Activated T-cell treated with anti-CD3 and anti-CD28 coated beads, Interleukin-2, amount 50 U/mL, for 72 hours (primary cell): ENCODE results near the gene ASB14. TPM values are rescaled to one million over a fixed set of nuclear protein-coding genes. Genes with fewer than 3 reads are reported as not detected.
"Not testable (repeated sequence)": the region's sequence is repeated elsewhere in the genome, so short reads cannot be mapped to it uniquely, and the experiment has no call there.

Experiments
- ATAC-seq, 2 donors: fragments of 150-1000 bp; cut with Tn5 transposase; replicated peaks in 1 of 2; 2 replicates each; pipeline ENCODE4 v1.10.0; 2021; ENCODE audit warnings: moderate library complexity in 2 of 2, mild to moderate bottlenecking in 1 of 2
- DNase-seq, 2 donors: peaks; one replicate each; pipeline ENCODE4 v3.0.0; 2021 to 2022; ENCODE audit warnings: mixed read lengths in 1 of 2
- H3K27ac Mint-ChIP-seq: one replicate; pipeline ENCODE4 v1.8.0; 2022; ENCODE audit warnings: mild to moderate bottlenecking, moderate library complexity, mixed read lengths
- H3K27me3 Mint-ChIP-seq: one replicate; pipeline ENCODE4 v1.8.0; 2022; ENCODE audit warnings: low read depth, mixed read lengths
- H3K36me3 Mint-ChIP-seq, 2 donors: one replicate each; pipeline ENCODE4 v1.8.0; 2022; ENCODE audit warnings: mixed read lengths in 2 of 2, mild to moderate bottlenecking in 1 of 2; ENCODE audit not compliant: insufficient read depth in 2 of 2
- H3K4me1 Mint-ChIP-seq: one replicate; pipeline ENCODE4 v1.8.0; 2022; ENCODE audit warnings: low read depth, mixed read lengths
- H3K4me3 Mint-ChIP-seq, 2 donors: one replicate each; pipeline ENCODE4 v1.8.0; 2022; ENCODE audit warnings: mild to moderate bottlenecking in 2 of 2, mixed read lengths in 2 of 2, moderate library complexity in 2 of 2
- H3K9me3 Mint-ChIP-seq, 2 donors: one replicate each; pipeline ENCODE4 v1.8.0; 2022; ENCODE audit warnings: mixed read lengths in 2 of 2
- total RNA-seq, 2 donors: library from RNA; stranded (reverse); gene quantifications; one replicate each; pipeline ENCODE4 v1.2.3, GENCODE V29; 2022

Gene ASB14
- not detected for total RNA-seq

DNA sequence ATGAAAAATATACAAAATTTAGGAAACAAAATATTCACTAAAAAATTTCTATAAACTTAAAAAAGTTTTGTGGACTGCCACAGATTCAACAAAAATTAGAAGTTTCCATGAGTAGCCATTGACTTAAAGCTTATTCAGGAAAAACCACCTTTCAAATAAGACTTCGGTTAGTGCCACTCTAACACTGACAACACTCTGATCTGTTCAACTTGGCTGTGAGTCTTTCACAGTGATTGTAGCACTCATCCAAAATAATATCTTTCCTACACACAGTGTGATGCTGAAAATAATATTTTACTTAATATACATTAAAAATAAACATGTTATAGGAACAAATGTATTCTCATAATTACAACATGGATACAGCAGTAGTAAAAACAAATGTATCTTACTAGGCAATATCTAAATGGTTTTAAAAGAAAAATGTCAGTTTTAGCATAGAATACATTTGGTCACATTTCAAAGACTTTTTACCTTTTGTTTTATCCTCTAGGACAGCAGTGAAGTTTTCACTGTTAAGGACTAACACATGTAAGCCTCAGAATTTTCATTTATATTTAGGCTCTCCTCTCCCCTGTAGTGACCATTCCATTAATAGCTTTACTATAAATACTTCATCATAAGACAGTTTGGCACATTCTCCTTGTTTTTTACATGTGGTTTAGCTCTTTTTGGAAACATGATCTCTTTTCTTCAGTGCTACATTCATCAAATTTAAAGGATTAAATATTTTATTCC is at the start of gene ASB14:
ASB14 (minus strand) TSS at position 527 of the 738 bp plus-strand sequence. CDS start 652 bp downstream, outside the sequence.
- Mint-ChIP-seq H3K4me3 (no peak within 1 kb of the TSS), H3K4me1 (no peaks in the 10 kb centered on the region), H3K9me3 (no peaks in the 10 kb centered on the region), H3K27me3 (peaks cover 24% of the 10 kb centered on the region), H3K36me3 (no peaks in the 10 kb centered on the region), H3K27ac (no peak within 1 kb of the TSS)
- no peak for DNase-seq
- no peak for ATAC-seq

- not testable (repeated sequence) for H3K9me3 Mint-ChIP-seq, H3K4me1 Mint-ChIP-seq, H3K27ac Mint-ChIP-seq, H3K36me3 Mint-ChIP-seq, H3K4me3 Mint-ChIP-seq, H3K27me3 Mint-ChIP-seq, ATAC-seq, DNase-seq
Measured at GRCh38 chr3:57339071-57339642, 46.7 kb upstream of the ASB14 start.

DNA sequence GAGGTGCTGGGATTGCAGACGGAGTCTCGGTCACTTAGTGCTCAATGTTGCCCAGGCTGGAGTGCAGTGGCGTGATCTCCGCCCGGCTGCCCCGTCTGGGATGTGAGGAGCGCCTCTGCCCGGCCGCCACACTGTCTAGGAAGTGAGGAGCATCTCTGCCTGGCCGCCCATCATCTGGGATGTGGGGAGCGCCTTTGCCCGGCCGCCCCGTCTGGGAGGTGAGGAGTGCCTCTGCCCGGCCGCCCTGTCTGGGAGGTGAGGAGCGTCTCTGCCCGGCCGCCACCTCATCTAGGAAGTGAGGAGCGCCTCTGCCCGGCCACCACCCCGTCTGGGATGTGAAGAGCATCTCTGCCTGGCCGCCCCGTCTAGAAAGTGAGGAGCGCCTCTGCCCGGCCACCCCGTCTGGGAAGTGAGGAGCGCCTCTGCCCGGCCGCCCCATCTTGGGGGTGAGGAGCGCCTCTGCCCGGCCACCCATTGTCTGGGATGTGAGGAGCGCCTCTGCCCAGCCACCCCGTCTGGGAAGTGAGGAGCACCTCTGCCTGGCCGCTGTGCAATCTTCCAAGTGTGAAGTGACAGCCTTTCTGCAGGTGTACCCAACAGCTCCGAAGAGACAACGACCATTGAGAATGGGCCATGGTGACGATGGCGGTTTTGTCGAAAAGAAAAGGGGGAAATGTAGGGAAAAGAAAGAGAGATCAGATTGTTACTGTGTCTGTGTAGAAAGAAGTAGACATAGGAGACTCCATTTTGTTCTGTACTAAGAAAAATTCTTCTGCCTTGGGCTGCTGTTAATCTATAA is 46.0 kb upstream of the ASB14 start:
- H3K9me3 Mint-ChIP-seq, H3K4me1 Mint-ChIP-seq, H3K27ac Mint-ChIP-seq, H3K27me3 Mint-ChIP-seq, DNase-seq, H3K4me3 Mint-ChIP-seq, H3K36me3 Mint-ChIP-seq, ATAC-seq: not testable (repeated sequence)

DNA sequence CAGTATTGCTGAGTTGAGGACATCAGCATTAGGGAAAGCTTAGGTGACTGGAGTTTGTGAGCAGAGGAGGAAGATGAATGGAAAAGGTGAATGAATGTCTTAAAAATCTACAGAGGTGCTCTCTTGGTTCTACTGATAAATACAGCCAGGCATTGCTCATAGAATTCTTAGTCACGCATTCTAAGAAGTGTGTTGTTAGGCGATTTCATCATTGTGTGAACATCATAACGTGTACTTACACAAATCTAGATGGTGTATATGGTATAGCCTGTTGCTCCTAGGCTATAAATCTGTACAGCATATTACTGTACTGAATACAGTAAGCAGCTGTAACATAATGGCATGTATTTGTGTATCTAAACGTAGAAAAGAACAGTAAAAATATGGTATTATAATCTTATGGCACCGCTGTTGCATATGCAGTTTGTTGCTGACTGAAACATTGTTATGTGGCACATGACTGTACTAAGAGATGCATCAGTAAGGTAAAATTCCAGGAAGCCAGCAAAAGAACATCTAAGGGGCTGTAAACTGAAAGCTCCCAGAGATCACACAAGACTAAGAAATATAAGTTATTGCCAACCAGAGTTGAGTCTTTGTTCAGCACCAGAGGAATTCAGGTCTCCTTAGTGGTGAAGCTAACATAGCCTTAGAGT is 42.9 kb upstream of the ASB14 start:
- H3K4me1 Mint-ChIP-seq: no peaks in the 10 kb centered on the region
- peaks cover 6% of the 10 kb centered on the region for H3K27me3 Mint-ChIP-seq
- peak; percentile 72 to 77 for ATAC-seq
- DNase-seq: no peak
- no peaks in the 10 kb centered on the region for H3K9me3 Mint-ChIP-seq
- no peak overlapping the region for H3K4me3 Mint-ChIP-seq
- no peak overlapping the region for H3K27ac Mint-ChIP-seq
- no peaks in the 10 kb centered on the region for H3K36me3 Mint-ChIP-seq

DNA sequence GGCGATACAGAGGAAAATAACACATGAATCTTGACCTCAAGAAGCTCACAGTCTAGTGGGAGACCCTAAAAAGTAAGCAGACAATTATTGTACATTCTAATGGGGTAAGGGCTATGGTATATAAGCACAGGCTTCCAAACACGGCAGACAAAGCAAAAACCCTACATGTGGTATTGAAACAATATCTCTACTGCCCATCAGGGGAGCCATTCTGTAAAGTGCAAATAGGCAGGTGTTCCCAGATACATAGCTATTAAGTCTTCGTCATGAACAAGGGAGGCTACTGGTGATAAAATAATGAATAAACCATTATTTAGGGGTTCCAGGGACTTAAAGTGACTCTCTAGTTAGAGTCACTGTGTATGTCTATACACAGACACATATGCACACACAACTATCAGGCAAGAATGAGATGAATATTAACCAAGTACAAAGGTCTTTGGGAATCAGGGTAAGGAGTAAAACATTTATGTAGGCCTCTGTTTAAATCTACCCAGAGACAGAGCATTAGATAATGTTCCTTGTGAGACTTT is 38.7 kb upstream of the ASB14 start:
- ATAC-seq (no peak), DNase-seq (no peak)
- H3K9me3 Mint-ChIP-seq: no peaks in the 10 kb centered on the region
- H3K27me3 Mint-ChIP-seq: peaks cover 6% of the 10 kb centered on the region
- H3K27ac Mint-ChIP-seq: no peak overlapping the region
- no peaks in the 10 kb centered on the region for H3K36me3 Mint-ChIP-seq
- no peaks in the 10 kb centered on the region for H3K4me1 Mint-ChIP-seq
- H3K4me3 Mint-ChIP-seq: no peak overlapping the region

DNA sequence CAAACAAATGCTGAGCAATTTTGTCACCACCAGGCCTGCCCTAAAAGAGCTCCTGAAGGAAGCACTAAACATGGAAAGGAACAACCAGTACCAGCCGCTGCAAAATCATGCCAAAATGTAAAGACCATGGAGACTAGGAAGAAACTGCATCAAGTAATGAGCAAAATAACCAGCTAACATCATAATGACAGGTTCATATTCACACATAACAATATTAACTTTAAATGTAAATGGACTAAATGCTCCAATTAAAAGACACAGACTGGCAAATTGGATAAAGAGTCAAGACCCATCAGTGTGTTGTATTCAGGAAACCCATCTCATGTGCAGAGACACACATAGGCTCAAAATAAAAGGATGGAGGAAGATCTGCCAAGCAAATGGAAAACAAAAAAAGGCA is 34.0 kb upstream of the ASB14 start:
- ATAC-seq, DNase-seq, H3K4me3 Mint-ChIP-seq, H3K4me1 Mint-ChIP-seq, H3K27me3 Mint-ChIP-seq, H3K36me3 Mint-ChIP-seq, H3K27ac Mint-ChIP-seq, H3K9me3 Mint-ChIP-seq: not testable (repeated sequence)

- Mint-ChIP-seq H3K36me3 (no peaks in the 10 kb centered on the region), H3K4me3 (no peak overlapping the region)
Measured at GRCh38 chr3:57314204-57314603, 21.7 kb upstream of the ASB14 start.

DNA sequence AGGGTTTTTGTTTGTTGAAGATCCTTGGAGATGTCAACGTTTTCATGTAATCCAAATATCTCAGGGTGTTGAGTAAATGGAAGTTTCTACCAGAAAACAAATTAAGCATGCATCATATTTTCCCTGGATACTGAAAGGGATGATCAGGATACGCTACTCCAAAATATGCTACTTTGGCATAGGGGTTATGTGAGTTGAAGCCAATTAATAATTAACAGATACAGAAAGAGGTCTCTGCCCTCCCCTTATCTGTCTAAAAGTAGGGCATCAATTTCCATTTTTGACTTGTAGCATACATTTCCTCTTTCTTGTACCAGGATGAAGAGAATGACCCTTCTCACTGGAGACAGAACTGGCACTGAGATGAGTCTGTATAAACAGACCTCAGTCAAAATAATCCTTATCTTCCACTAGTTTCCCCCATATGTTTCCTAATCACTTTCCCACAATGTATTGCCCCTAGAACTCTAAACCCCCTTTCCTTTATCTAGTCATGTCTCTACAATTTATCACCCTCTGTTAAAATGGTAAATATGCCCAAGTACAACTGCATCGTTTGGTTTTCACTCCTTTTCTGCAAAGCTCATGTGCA is 17.4 kb upstream of the ASB14 start:
- DNase-seq (no peak), ATAC-seq (no peak)
- H3K4me3 Mint-ChIP-seq: no peak overlapping the region
- no peaks in the 10 kb centered on the region for H3K36me3 Mint-ChIP-seq
- no peaks in the 10 kb centered on the region for H3K4me1 Mint-ChIP-seq
- no peak overlapping the region for H3K27ac Mint-ChIP-seq
- H3K27me3 Mint-ChIP-seq: peaks cover under 1% of the 10 kb centered on the region
- no peaks in the 10 kb centered on the region for H3K9me3 Mint-ChIP-seq

More at GRCh38 chr3:57314204-57314603, 21.7 kb upstream of the ASB14 start:
- no peak overlapping the region for H3K27ac Mint-ChIP-seq
- H3K9me3 Mint-ChIP-seq: peaks cover 0 to 2% of the 10 kb centered on the region in 2 donors
- peaks cover 39% of the 10 kb centered on the region for H3K27me3 Mint-ChIP-seq
- DNase-seq (no peak), ATAC-seq (no peak)
- H3K4me1 Mint-ChIP-seq: no peaks in the 10 kb centered on the region

- ATAC-seq: not testable (repeated sequence)
Measured at GRCh38 chr3:57303520-57303919, 11.0 kb upstream of the ASB14 start.

DNA sequence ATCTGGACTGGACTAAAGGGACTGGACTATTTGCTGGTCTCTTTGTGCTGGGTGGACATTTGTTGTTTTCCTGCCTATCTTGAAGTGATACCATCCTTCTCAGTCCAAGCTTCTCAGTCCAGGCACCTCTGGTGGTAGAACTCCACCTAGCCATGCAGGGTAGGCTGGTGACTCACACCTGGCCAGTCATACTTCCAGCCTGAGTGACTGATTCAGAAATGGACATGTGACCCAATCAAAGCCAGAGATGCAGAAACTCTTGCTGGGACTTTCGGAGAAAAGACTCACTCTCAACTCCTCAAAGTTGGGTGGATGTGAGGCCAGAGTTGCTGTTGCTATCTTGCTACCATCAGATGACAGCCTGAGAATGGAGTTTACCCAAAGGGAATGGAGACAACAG is 5.6 kb upstream of the ASB14 start:
- no peaks in the 10 kb centered on the region for H3K4me1 Mint-ChIP-seq
- peak; percentile 16 to 28 for DNase-seq
- ATAC-seq: peak; percentile 73 to 93

More at GRCh38 chr3:57303520-57303919, 11.0 kb upstream of the ASB14 start:
- H3K27ac Mint-ChIP-seq, H3K4me3 Mint-ChIP-seq, H3K4me1 Mint-ChIP-seq, H3K9me3 Mint-ChIP-seq, DNase-seq, H3K36me3 Mint-ChIP-seq, H3K27me3 Mint-ChIP-seq: not testable (repeated sequence)

GRCh38 chr3:57292897-57293526 is 527 bp upstream of the ASB14 start:
- Mint-ChIP-seq H3K4me3 (no peak overlapping the region), H3K36me3 (no peaks in the 10 kb centered on the region), H3K27ac (no peak overlapping the region), H3K27me3 (peaks cover 31% of the 10 kb centered on the region), H3K4me1 (no peaks in the 10 kb centered on the region), H3K9me3 (no peaks in the 10 kb centered on the region)
- DNase-seq (no peak), ATAC-seq (no peak)

More for the DNA sequence above, 5.6 kb upstream of the ASB14 start:
- Mint-ChIP-seq H3K27me3 (peaks cover 28% of the 10 kb centered on the region), H3K27ac (no peak overlapping the region), H3K36me3 (no peaks in the 10 kb centered on the region), H3K9me3 (no peaks in the 10 kb centered on the region), H3K4me3 (no peak overlapping the region)

DNA sequence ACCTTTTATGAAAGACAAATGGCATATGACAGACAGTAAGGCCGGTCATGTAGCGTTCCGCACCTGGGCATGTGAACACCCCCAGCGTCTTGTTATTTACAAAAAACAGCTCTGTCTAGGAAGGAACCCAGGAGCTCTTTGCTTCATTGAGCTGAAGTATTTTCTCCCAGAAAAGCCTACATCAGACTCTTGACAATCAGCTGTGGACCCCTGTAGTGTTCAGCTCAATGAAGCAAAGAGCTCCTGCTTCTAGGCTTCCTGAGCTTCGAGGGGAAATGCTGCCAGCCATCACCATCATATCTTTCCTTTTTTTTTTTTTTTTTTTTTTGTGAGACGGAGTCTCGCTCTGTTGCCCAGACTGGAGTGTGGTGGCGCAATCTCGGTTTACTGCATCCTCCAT is 4.1 kb downstream of the ASB14 start:
- no peak overlapping the region for H3K27ac Mint-ChIP-seq
- no peaks in the 10 kb centered on the region for H3K4me1 Mint-ChIP-seq
- peaks cover 16% of the 10 kb centered on the region for H3K27me3 Mint-ChIP-seq
- ATAC-seq (no peak), DNase-seq (no peak)
- H3K4me3 Mint-ChIP-seq: no peak overlapping the region
- H3K9me3 Mint-ChIP-seq: no peaks in the 10 kb centered on the region
- peaks cover 0 to 2% of the 10 kb centered on the region in 2 donors for H3K36me3 Mint-ChIP-seq
